SK-N-SH treated with all-trans-retinoic acid at 6 μM for 48 hours (cell line): Measurements from ENCODE around the gene MRPL53.

ENCODE experiments used
- ARNTL ChIP-seq: fragments of 450-650 bp; formaldehyde crosslinking; IDR thresholded peaks from 2 replicates; pipeline ENCODE4 v1.5.0; 2020; ENCODE audit warnings: low read depth, mild to moderate bottlenecking, moderate library complexity, borderline replicate concordance
- CREB5 ChIP-seq: fragments of 250-450 bp; sonication (Bioruptor Pico); IDR thresholded peaks from 2 replicates; pipeline ENCODE4 v1.5.1; 2020; ENCODE audit warnings: low read depth, mild to moderate bottlenecking, moderate library complexity
- CSDC2 ChIP-seq: fragments of 250-450 bp; sonication (Bioruptor Pico); IDR thresholded peaks from 2 replicates; pipeline ENCODE4 v1.5.0; 2020; ENCODE audit warnings: mild to moderate bottlenecking, moderate library complexity
- CSRNP3 ChIP-seq: fragments of 250-450 bp; sonication (Bioruptor Pico); IDR thresholded peaks from 2 replicates; pipeline ENCODE4 v1.5.1; 2021; ENCODE audit warnings: mild to moderate bottlenecking, moderate library complexity
- ISL1 ChIP-seq: fragments of 250-450 bp; sonication (Bioruptor Pico); IDR thresholded peaks from 2 replicates; pipeline ENCODE4 v2.1.2; 2022; ENCODE audit warnings: mild to moderate bottlenecking, moderate library complexity
- OSR1 ChIP-seq: fragments of 250-450 bp; sonication (Bioruptor Pico); IDR thresholded peaks from 2 replicates; pipeline ENCODE4 v1.8.0; 2022; ENCODE audit warnings: moderate library complexity, mild to moderate bottlenecking, inconsistent platforms
- PATZ1 ChIP-seq: fragments of 250-450 bp; sonication (Bioruptor Pico); IDR thresholded peaks from 2 replicates; pipeline ENCODE4 v1.8.0; 2020; ENCODE audit warnings: mild to moderate bottlenecking, moderate library complexity, borderline replicate concordance
- POU6F1 ChIP-seq: fragments of 250-450 bp; sonication (Bioruptor Pico); IDR thresholded peaks from 2 replicates; pipeline ENCODE4 v1.8.0; 2021; ENCODE audit warnings: low read depth, mild to moderate bottlenecking, moderate library complexity, borderline replicate concordance
- PPARA ChIP-seq: fragments of 250-450 bp; sonication (Bioruptor Pico); IDR thresholded peaks from 2 replicates; pipeline ENCODE4 v1.5.0; 2020; ENCODE audit warnings: mild to moderate bottlenecking, borderline replicate concordance
- RARB ChIP-seq: fragments of 250-450 bp; sonication (Bioruptor Pico); IDR thresholded peaks from 2 replicates; pipeline ENCODE4 v1.8.0; 2021; ENCODE audit warnings: mild to moderate bottlenecking, moderate library complexity
- SNAI2 ChIP-seq: fragments of 250-450 bp; sonication (Bioruptor Pico); IDR thresholded peaks from 2 replicates; pipeline ENCODE4 v1.5.0; 2020; ENCODE audit warnings: mild to moderate bottlenecking, moderate library complexity
- ZC3H10 ChIP-seq: fragments of 250-450 bp; sonication (Bioruptor Pico); IDR thresholded peaks from 2 replicates; pipeline ENCODE4 v1.5.1; 2021; ENCODE audit warnings: mild to moderate bottlenecking, moderate library complexity
- ZFP30 ChIP-seq: fragments of 450-650 bp; formaldehyde crosslinking; IDR thresholded peaks from 2 replicates; pipeline ENCODE4 v1.5.0; 2022; ENCODE audit warnings: mild to moderate bottlenecking, moderate library complexity

GRCh38 chr2:74448771-74449170 is 23.7 kb downstream of the MRPL53 start:
- TF ChIP-seq CREB5 (no peak), CSDC2 (CRISPR knock-in tag) (no peak), ARNTL (CRISPR knock-in tag) (no peak), CSRNP3 (CRISPR knock-in tag) (no peak), ZFP30 (no peak), PATZ1 (CRISPR knock-in tag) (no peak), SNAI2 (no peak), RARB (CRISPR knock-in tag) (no peak), ZC3H10 (no peak), PPARA (CRISPR knock-in tag) (no peak), OSR1 (CRISPR knock-in tag) (no peak), POU6F1 (CRISPR knock-in tag) (no peak), ISL1 (CRISPR knock-in tag) (no peak)
